Endodermal cell (in vitro differentiated cells): ENCODE measurements around the gene CSN2. TPM values are rescaled to one million over a fixed set of nuclear protein-coding genes. Genes with fewer than 3 reads are reported as not detected.
A peak's percentile ranks its signal among the peaks of the same experiment; 100 is the strongest.

Experiments
- DNase-seq: peaks from one replicate; pipeline ENCODE4 v3.0.0-alpha.2; 2017
- H3K27ac ChIP-seq: 2 replicates; pipeline ENCODE4 v1.5.1; 2013; ENCODE audit warnings: mild to moderate bottlenecking, low read depth, low read length, moderate library complexity
- H3K27me3 ChIP-seq: 2 replicates; pipeline ENCODE4 v1.6.1; 2013; ENCODE audit warnings: mild to moderate bottlenecking, low read length, moderate library complexity; ENCODE audit not compliant: insufficient read depth, control insufficient read depth, poor library complexity, severe bottlenecking
- H3K36me3 ChIP-seq: 2 replicates; pipeline ENCODE4 v1.7.0; 2013; ENCODE audit warnings: mild to moderate bottlenecking, low read length, moderate library complexity; ENCODE audit not compliant: control insufficient read depth, insufficient read depth
- H3K4me1 ChIP-seq: one replicate; pipeline ENCODE4 v1.7.0; 2013; ENCODE audit warnings: low read length; ENCODE audit not compliant: control insufficient read depth, insufficient read depth
- H3K4me3 ChIP-seq: 2 replicates; pipeline ENCODE4 v1.5.1; 2013; ENCODE audit warnings: mild to moderate bottlenecking, low read length, moderate library complexity
- H3K9ac ChIP-seq: 2 replicates; pipeline ENCODE4 v1.6.1; 2013; ENCODE audit warnings: mild to moderate bottlenecking, low read length, moderate library complexity; ENCODE audit not compliant: poor library complexity, severe bottlenecking; ENCODE audit errors: extremely low read depth
- H3K9me3 ChIP-seq: 2 replicates; pipeline ENCODE4 v1.6.1; 2013; ENCODE audit warnings: mild to moderate bottlenecking, low read length, moderate library complexity; ENCODE audit not compliant: control insufficient read depth
- H3K27ac Mint-ChIP-seq: 2 replicates; pipeline ENCODE4 v1.8.0; 2020; ENCODE audit warnings: mixed read lengths
- H3K27me3 Mint-ChIP-seq: 2 replicates; pipeline ENCODE4 v1.8.0; 2021; ENCODE audit warnings: mild to moderate bottlenecking, mixed read lengths; ENCODE audit not compliant: insufficient read depth
- H3K36me3 Mint-ChIP-seq: 2 replicates; pipeline ENCODE4 v1.8.0; 2020; ENCODE audit warnings: low read depth, mixed read lengths
- H3K4me1 Mint-ChIP-seq: 2 replicates; pipeline ENCODE4 v1.8.0; 2020; ENCODE audit warnings: mixed read lengths
- H3K4me3 Mint-ChIP-seq: 2 replicates; pipeline ENCODE4 v1.8.0; 2020; ENCODE audit warnings: mild to moderate bottlenecking, moderate library complexity, mixed read lengths
- H3K9me3 Mint-ChIP-seq: 2 replicates; pipeline ENCODE4 v1.8.0; 2020; ENCODE audit warnings: mild to moderate bottlenecking, mixed read lengths
- CTCF ChIP-seq: fragments of 200-600 bp; sonication (generic); conservative IDR thresholded peaks from 2 replicates; pipeline ENCODE4 v1.5.0; 2021; ENCODE audit warnings: antibody characterized with exemption, mild to moderate bottlenecking
- WGBS, 2 experiments: methylation state at CpG; one replicate each; pipeline versions ENCODE4 v1.1.5 to v1.1.7; 2013; ENCODE audit warnings: missing lambda C conversion rate in 2 of 2, mixed read lengths in 1 of 2; ENCODE audit not compliant: insufficient coverage in 1 of 2, insufficient read length in 1 of 2; 5-methylcytosine and 5-hydroxymethylcytosine counted together
- total RNA-seq, 2 donors: library from RNA; stranded (reverse); fragmentation: NEBNext Ultra II Directional in 1 of 2; extraction: Animal tissue kit (Norgen Biotek cat#: 25700) in 1 of 2; gene quantifications; 2 replicates in 1 of 2; 3 replicates in 1 of 2; pipeline ENCODE4 v1.2.1, GENCODE V29; 2021

Gene CSN2
- total RNA-seq, 2 donors from 2014 or later: not detected

GRCh38 chr4:69984030-69984443 is 18.5 kb upstream of the CSN2 start:
- Histone ChIP-seq H3K4me1 (no peaks in the 10 kb centered on the region), H3K4me3 (no peak overlapping the region), H3K9ac (no peak overlapping the region), H3K9me3 (no peaks in the 10 kb centered on the region), H3K27ac (no peak overlapping the region), H3K27me3 (no peaks in the 10 kb centered on the region), H3K36me3 (no peaks in the 10 kb centered on the region)
- H3K4me3 Mint-ChIP-seq: no peak overlapping the region
- H3K36me3 Mint-ChIP-seq: no peaks in the 10 kb centered on the region
- DNase-seq: no peak
- H3K27ac Mint-ChIP-seq: peak overlapping the region; percentile 14
- peaks cover 9% of the 10 kb centered on the region for H3K4me1 Mint-ChIP-seq
- H3K27me3 Mint-ChIP-seq: no peaks in the 10 kb centered on the region
- WGBS, 2 experiments: 82% methylated on average over 2 of the region's 2 CpGs; no CpG with 5 or more reads in 1 of the 2 experiments
- H3K9me3 Mint-ChIP-seq: no peaks in the 10 kb centered on the region
- no peak for TF ChIP-seq CTCF

- Mint-ChIP-seq H3K9me3 (no peaks in the 10 kb centered on the region), H3K4me3 (no peak overlapping the region), H3K4me1 (no peaks in the 10 kb centered on the region), H3K36me3 (no peaks in the 10 kb centered on the region), H3K27ac (no peak overlapping the region), H3K27me3 (peaks cover 4% of the 10 kb centered on the region)
- H3K9ac ChIP-seq: no peak overlapping the region
- H3K27me3 ChIP-seq: no peaks in the 10 kb centered on the region
- no peaks in the 10 kb centered on the region for H3K4me1 ChIP-seq
- H3K9me3 ChIP-seq: no peaks in the 10 kb centered on the region
- no peak overlapping the region for H3K4me3 ChIP-seq
- no peak overlapping the region for H3K27ac ChIP-seq
- no peaks in the 10 kb centered on the region for H3K36me3 ChIP-seq
- no peak for TF ChIP-seq CTCF
- DNase-seq: no peak
These were observed 12.1 kb upstream of the CSN2 start for GRCh38 chr4:69977582-69977981.

- Histone ChIP-seq H3K36me3 (no peaks in the 10 kb centered on the region), H3K4me3 (no peak overlapping the region), H3K4me1 (no peaks in the 10 kb centered on the region), H3K9ac (no peak overlapping the region), H3K9me3 (no peaks in the 10 kb centered on the region), H3K27me3 (no peaks in the 10 kb centered on the region), H3K27ac (no peak overlapping the region)
- Mint-ChIP-seq H3K9me3 (no peaks in the 10 kb centered on the region), H3K36me3 (no peaks in the 10 kb centered on the region), H3K27me3 (peaks cover 4% of the 10 kb centered on the region), H3K4me1 (no peaks in the 10 kb centered on the region), H3K4me3 (no peak overlapping the region), H3K27ac (no peak overlapping the region)
- WGBS, 2 experiments: no CpG with 5 or more reads among the region's 1 CpG
- TF ChIP-seq CTCF: no peak
- no peak for DNase-seq
These were observed 9.1 kb upstream of the CSN2 start for GRCh38 chr4:69974631-69975030.
